Stimulated activated naive CD8-positive, alpha-beta T cell treated with anti-CD3 and anti-CD28 coated beads, Interleukin-15, Interleukin-2, amounts not matched to agents 100 ng/mL and 50 ng/mL, for 24 hours (primary cell): ENCODE data around the gene NPHP4.

ENCODE experiments used
- H3K27ac Mint-ChIP-seq: one replicate; pipeline ENCODE4 v1.8.0; 2021; ENCODE audit warnings: mild to moderate bottlenecking, mixed read lengths
- H3K27me3 Mint-ChIP-seq: one replicate; pipeline ENCODE4 v1.8.0; 2021; ENCODE audit warnings: mixed read lengths
- H3K36me3 Mint-ChIP-seq: one replicate; pipeline ENCODE4 v1.8.0; 2021; ENCODE audit warnings: low read depth, mixed read lengths
- H3K4me1 Mint-ChIP-seq: one replicate; pipeline ENCODE4 v1.8.0; 2021; ENCODE audit warnings: low read depth, mixed read lengths
- H3K4me3 Mint-ChIP-seq: one replicate; pipeline ENCODE4 v1.8.0; 2021; ENCODE audit warnings: mild to moderate bottlenecking, mixed read lengths
- H3K9me3 Mint-ChIP-seq: one replicate; pipeline ENCODE4 v1.8.0; 2021; ENCODE audit warnings: mixed read lengths

NPHP4 gene

DNA sequence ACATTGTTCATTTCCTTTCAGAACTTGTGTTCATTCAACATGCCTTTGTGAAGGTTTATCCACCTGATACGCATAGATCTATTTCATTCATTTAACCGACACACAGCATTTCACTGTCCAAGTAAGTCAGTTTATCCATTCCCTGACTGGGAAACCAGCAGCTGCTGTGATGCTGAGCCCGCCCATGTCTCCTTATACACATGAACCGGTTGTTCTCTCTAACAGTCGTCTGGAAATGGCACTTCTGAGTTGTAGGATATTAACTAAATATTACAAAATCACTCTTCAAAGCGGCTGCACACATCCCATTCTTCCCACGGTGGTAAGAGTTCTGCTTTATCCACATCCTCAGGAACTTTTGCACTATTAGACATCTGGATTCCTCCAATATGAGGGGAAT, 71.1 kb downstream of the NPHP4 start:
- H3K4me3 Mint-ChIP-seq, result no peak overlapping the region
- H3K27me3 Mint-ChIP-seq, result no peaks in the 10 kb centered on the region
- H3K4me1 Mint-ChIP-seq, result peaks cover 1% of the 10 kb centered on the region
- peaks cover 12% of the 10 kb centered on the region for H3K36me3 Mint-ChIP-seq
- H3K27ac Mint-ChIP-seq, result no peak overlapping the region
- no peaks in the 10 kb centered on the region for H3K9me3 Mint-ChIP-seq

GRCh38 chr1:5920201-5920600, 72.0 kb downstream of the NPHP4 start:
- Mint-ChIP-seq H3K4me3 (no peak overlapping the region), H3K4me1 (peaks cover 7% of the 10 kb centered on the region), H3K36me3 (peaks cover 8% of the 10 kb centered on the region), H3K9me3 (no peaks in the 10 kb centered on the region), H3K27ac (no peak overlapping the region), H3K27me3 (no peaks in the 10 kb centered on the region)

DNA sequence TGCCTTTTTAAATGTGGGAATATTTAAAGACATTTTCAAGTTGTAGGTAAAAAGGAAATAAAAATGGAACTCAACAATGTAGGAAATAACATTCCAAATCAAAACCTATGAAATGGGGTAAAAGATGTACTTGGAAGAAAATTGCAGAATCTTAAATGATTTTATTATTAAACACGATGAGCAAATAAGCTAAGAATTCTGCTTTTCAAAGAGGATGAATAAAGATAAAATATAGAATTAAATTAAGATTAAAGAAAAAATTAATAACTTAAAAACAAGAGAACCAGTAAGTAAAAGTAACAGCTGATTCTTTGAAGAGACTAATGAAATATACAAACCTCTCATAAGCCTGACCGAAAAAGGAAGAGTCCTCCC, 74.0 kb downstream of the NPHP4 start:
- Mint-ChIP-seq H3K27me3 (no peaks in the 10 kb centered on the region), H3K4me3 (no peak overlapping the region), H3K27ac (no peak overlapping the region), H3K9me3 (no peaks in the 10 kb centered on the region), H3K4me1 (peaks cover 7% of the 10 kb centered on the region), H3K36me3 (no peaks in the 10 kb centered on the region)

DNA sequence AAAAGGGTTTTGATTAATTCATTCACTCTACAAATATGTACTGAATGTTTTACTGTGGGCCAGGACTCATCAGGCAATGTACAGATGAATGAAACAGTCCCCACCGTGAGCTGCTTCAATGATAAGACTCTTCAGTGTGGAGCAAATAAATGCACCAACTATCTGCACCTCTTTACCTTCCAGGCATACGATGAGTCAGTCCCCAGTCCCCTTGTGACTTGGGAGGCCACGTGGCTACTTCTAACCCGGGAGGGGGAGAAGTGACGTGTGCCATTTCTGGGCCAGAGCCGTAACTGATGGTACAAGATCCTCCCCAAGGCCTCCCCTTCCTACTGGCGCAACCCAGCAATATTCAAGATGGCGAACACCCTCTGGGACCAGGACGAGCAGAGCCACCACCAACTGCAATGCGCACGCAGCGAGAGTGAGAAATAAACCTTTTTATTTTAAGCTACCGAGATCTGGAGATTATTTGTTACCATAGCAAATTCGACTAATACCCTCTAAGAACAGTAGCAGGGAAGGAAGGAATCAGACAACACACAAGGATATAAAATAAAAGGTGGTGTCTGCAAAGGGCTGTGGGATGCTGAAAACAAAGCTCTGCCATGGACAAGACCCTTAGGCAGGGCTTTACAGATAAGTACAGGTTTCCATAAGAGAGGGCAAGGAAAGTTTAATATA, 74.5 kb downstream of the NPHP4 start:
- no peak overlapping the region for H3K27ac Mint-ChIP-seq
- H3K4me1 Mint-ChIP-seq, result peaks cover 7% of the 10 kb centered on the region
- no peaks in the 10 kb centered on the region for H3K9me3 Mint-ChIP-seq
- H3K36me3 Mint-ChIP-seq, result no peaks in the 10 kb centered on the region
- no peaks in the 10 kb centered on the region for H3K27me3 Mint-ChIP-seq
- H3K4me3 Mint-ChIP-seq, result no peak overlapping the region

DNA sequence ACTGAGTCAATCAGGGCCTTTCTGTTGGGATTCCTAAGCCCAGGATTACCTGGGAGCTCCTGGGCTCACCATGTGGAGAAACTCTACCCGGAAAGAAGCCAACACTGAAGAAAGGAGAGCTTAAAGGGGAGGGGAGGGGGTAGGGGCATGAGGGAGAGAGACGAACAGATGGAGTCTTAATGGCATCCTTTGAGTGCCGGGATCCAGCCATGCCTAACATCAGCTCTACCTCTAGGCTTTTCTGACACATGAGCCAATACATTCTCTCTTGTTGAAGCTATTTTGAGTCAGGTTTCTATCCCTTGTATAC, 75.0 kb downstream of the NPHP4 start:
- H3K9me3 Mint-ChIP-seq, result no peaks in the 10 kb centered on the region
- H3K4me1 Mint-ChIP-seq, result peaks cover 7% of the 10 kb centered on the region
- no peaks in the 10 kb centered on the region for H3K27me3 Mint-ChIP-seq
- no peak overlapping the region for H3K4me3 Mint-ChIP-seq
- H3K36me3 Mint-ChIP-seq, result no peaks in the 10 kb centered on the region
- no peak overlapping the region for H3K27ac Mint-ChIP-seq

- no peak overlapping the region for H3K4me3 Mint-ChIP-seq
- H3K9me3 Mint-ChIP-seq, result no peaks in the 10 kb centered on the region
- H3K27me3 Mint-ChIP-seq, result no peaks in the 10 kb centered on the region
- no peak overlapping the region for H3K27ac Mint-ChIP-seq
- H3K36me3 Mint-ChIP-seq, result no peaks in the 10 kb centered on the region
- H3K4me1 Mint-ChIP-seq, result peaks cover 7% of the 10 kb centered on the region
These were observed 75.5 kb downstream of the NPHP4 start for GRCh38 chr1:5916572-5917280.

DNA sequence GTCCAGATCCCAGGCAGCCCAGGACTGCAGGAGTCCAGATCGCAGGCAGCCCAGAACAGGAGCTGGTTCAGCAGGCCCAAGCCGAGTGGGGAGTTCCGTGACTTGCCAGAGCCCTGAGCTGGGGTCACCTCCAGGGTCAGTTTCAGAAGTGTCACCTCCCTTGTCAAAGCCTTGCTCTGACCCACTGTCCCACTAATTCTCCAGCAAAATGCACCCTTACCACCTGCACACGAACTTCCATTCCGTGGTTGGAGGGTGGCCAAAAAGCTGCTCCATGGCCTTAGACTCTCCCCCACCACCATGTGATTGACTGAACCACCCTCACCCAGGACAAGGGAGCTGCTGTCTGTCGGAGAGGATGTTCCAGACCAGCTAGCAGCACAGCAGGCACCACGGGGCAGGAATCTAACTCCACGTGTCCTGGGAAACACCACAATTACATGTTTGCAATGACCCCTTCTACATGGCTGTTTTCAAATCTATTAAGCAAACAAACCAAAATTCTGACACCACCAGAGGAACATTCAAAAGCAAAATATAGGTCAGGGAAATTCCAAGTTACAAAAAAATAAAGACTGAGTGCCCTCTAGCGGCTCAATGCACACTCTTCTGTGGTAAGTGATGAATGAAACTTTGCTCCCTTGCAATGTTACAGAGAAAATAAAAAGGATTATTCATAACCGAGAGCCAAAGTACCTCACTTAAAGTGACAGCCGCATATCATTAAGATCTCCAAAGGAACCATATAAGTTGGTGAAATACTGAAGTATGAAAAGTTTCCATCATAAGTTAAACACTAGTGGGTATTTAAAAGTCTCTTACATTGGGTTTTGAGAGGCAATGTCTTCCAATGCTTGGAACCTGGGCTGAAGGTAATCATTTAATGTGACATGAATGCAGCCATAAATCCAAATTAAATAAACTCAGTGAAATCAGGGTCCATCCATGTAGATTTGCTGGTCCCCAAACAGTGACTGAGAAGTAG, 76.3 kb downstream of the NPHP4 start:
- no peaks in the 10 kb centered on the region for H3K36me3 Mint-ChIP-seq
- H3K9me3 Mint-ChIP-seq, result no peaks in the 10 kb centered on the region
- H3K4me1 Mint-ChIP-seq, result peaks cover 7% of the 10 kb centered on the region
- no peaks in the 10 kb centered on the region for H3K27me3 Mint-ChIP-seq
- no peak overlapping the region for H3K4me3 Mint-ChIP-seq
- H3K27ac Mint-ChIP-seq, result no peak overlapping the region

DNA sequence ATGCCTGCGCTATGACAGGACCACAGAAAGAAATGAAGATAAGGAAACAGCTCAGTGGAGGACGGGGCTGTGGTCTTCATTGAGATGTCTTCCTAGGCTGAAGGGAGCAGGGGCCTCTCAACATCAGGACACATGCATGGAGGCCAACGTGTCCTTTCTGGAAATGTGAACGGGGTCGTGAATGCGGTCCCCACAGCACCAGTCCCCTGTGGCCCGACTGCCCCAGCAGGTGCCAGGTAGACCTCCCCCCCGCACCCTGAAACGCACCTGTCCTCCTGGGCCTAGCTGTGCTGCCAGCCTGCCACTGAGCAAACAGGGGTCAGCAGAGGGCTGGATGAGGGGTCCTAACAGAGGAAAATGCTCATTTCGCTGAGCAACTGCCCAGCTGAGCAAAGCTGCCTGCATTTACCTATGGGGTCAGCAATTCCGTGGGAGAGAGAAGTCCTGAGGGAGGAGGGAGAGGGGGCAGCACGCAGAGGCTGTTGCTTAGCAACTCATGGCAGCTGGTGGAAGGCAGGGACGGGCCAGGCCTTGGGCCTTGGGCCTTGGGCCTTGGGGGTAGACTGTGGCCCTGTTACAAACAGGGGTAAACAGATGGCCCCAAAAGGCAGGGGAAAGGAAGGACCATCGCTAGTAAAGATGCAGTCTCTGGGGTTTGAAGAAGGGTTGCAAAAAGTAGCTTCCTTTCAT, 77.4 kb downstream of the NPHP4 start:
- peaks cover 7% of the 10 kb centered on the region for H3K4me1 Mint-ChIP-seq
- no peak overlapping the region for H3K27ac Mint-ChIP-seq
- no peaks in the 10 kb centered on the region for H3K36me3 Mint-ChIP-seq
- H3K4me3 Mint-ChIP-seq, result no peak overlapping the region
- H3K27me3 Mint-ChIP-seq, result no peaks in the 10 kb centered on the region
- no peaks in the 10 kb centered on the region for H3K9me3 Mint-ChIP-seq

- Mint-ChIP-seq H3K9me3 (no peaks in the 10 kb centered on the region), H3K4me1 (peaks cover 7% of the 10 kb centered on the region), H3K4me3 (no peak overlapping the region), H3K27me3 (no peaks in the 10 kb centered on the region), H3K36me3 (no peaks in the 10 kb centered on the region), H3K27ac (no peak overlapping the region)
These were observed 78.3 kb downstream of the NPHP4 start for GRCh38 chr1:5913876-5914275.

DNA sequence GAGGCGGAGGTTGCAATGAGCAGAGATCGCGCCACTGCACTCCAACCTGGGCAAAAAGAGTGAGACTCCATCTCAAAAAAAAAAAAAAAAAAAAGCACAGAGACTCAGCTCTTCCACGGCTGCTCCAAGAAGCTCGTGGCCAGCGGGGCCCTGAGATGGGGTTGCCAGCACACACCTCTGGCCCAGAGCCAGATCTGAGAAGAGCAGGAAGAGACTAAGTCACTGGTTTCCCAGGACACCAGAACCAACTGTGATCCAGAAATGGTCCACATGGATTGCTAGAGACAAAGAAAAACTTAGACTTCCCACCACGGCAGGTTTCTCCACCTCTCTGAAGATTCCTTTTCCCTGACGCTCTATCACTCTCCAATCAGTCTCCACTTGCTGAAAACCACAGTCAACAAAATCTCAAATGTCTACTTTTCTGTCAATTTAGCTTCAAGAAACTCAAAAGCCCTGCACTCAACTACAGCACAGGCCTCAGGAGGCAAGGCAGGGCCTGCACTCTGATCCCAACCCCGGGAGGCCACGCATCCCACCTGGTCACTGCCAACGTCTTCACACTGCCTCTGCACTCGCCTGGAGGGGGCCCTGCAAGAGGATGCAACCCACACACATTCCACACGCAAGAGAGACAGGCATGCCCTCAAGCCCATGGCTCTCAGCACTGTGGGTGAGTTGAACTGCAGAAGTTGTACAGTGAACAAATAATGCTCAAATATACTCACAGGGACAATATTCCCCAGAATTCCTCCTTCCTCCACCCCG, 79.0 kb downstream of the NPHP4 start:
- Mint-ChIP-seq H3K27ac (no peak overlapping the region), H3K27me3 (no peaks in the 10 kb centered on the region), H3K36me3 (no peaks in the 10 kb centered on the region), H3K4me3 (no peak overlapping the region), H3K4me1 (peaks cover 7% of the 10 kb centered on the region), H3K9me3 (no peaks in the 10 kb centered on the region)

GRCh38 chr1:5911871-5912271, 80.4 kb downstream of the NPHP4 start:
- Mint-ChIP-seq H3K27me3 (no peaks in the 10 kb centered on the region), H3K36me3 (no peaks in the 10 kb centered on the region), H3K4me1 (peaks cover 7% of the 10 kb centered on the region), H3K9me3 (no peaks in the 10 kb centered on the region), H3K27ac (no peak overlapping the region), H3K4me3 (no peak overlapping the region)

GRCh38 chr1:5911157-5911556, 81.1 kb downstream of the NPHP4 start:
- no peaks in the 10 kb centered on the region for H3K9me3 Mint-ChIP-seq
- H3K27me3 Mint-ChIP-seq, result no peaks in the 10 kb centered on the region

GRCh38 chr1:5910666-5911065, 81.6 kb downstream of the NPHP4 start:
- peaks cover 1% of the 10 kb centered on the region for H3K4me1 Mint-ChIP-seq
- H3K27ac Mint-ChIP-seq, result no peak overlapping the region
- H3K4me3 Mint-ChIP-seq, result no peak overlapping the region
- H3K36me3 Mint-ChIP-seq, result no peaks in the 10 kb centered on the region
- H3K27me3 Mint-ChIP-seq, result no peaks in the 10 kb centered on the region
- no peaks in the 10 kb centered on the region for H3K9me3 Mint-ChIP-seq

More at GRCh38 chr1:5911157-5911556, 81.1 kb downstream of the NPHP4 start:
- H3K4me3 Mint-ChIP-seq, result no peak overlapping the region
- no peak overlapping the region for H3K27ac Mint-ChIP-seq
- H3K36me3 Mint-ChIP-seq, result no peaks in the 10 kb centered on the region
- H3K4me1 Mint-ChIP-seq, result peaks cover 6% of the 10 kb centered on the region

- H3K36me3 Mint-ChIP-seq, result no peaks in the 10 kb centered on the region
- H3K4me1 Mint-ChIP-seq, result no peaks in the 10 kb centered on the region
- H3K4me3 Mint-ChIP-seq, result no peak overlapping the region
- no peak overlapping the region for H3K27ac Mint-ChIP-seq
- no peaks in the 10 kb centered on the region for H3K27me3 Mint-ChIP-seq
- no peaks in the 10 kb centered on the region for H3K9me3 Mint-ChIP-seq
These were observed 82.0 kb downstream of the NPHP4 start for GRCh38 chr1:5910276-5910620.
